ENCODE measurements around the gene FDXACB1.

Gene FDXACB1

GRCh38 chr11:111906680-111907079, 27.7 kb upstream of the FDXACB1 start:
- H3K4me2 ChIP-seq (ENCODE audit: low read depth, low read length, poor library complexity, severe bottlenecking), result no peak overlapping the region
- H3K9me3 ChIP-seq (ENCODE audit: insufficient read depth, low read length), result no peaks in the 10 kb centered on the region
- no peaks in the 10 kb centered on the region for H4K20me1 ChIP-seq (ENCODE audit: low read depth, low read length)
- no peaks in the 10 kb centered on the region for H3F3A ChIP-seq (ENCODE audit: insufficient read depth)
- no peak for TF ChIP-seq CTCF (IDR thresholded peaks at IDR 0.05; ENCODE audit: insufficient read depth, low read length, poor library complexity, severe bottlenecking)
- TF ChIP-seq EZH2phosphoT487 (conservative IDR thresholded peaks at IDR 0.05; ENCODE audit: low read length), result no peak
- no peak overlapping the region for H3K9ac ChIP-seq (ENCODE audit: low read length)
- H3K27ac ChIP-seq (ENCODE audit: low read depth, low read length), result no peak overlapping the region
- no peak overlapping the region for H3K4me3 ChIP-seq (ENCODE audit: insufficient read depth, low read length, poor library complexity, severe bottlenecking)
- H3K79me2 ChIP-seq (ENCODE audit: insufficient read depth, low read length), result no peaks in the 10 kb centered on the region
- no peaks in the 10 kb centered on the region for H3K9me2 ChIP-seq (replicated peaks; ENCODE audit: insufficient read depth, low read length)
- no peak overlapping the region for H2AFZ ChIP-seq (ENCODE audit: low read depth, low read length, severe bottlenecking)
- H3K27me3 ChIP-seq (ENCODE audit: low read length), result no peaks in the 10 kb centered on the region
- H3K36me3 ChIP-seq (ENCODE audit: low read length), result no peaks in the 10 kb centered on the region

- TF ChIP-seq CTCF (IDR thresholded peaks at IDR 0.05; ENCODE audit: insufficient read depth, low read length, poor library complexity, severe bottlenecking) (no peak), EZH2phosphoT487 (conservative IDR thresholded peaks at IDR 0.05; ENCODE audit: low read length) (no peak)
- H3K4me2 ChIP-seq (ENCODE audit: low read depth, low read length, poor library complexity, severe bottlenecking), result no peak overlapping the region
- H3K27me3 ChIP-seq (ENCODE audit: low read length), result no peaks in the 10 kb centered on the region
- no peaks in the 10 kb centered on the region for H3K36me3 ChIP-seq (ENCODE audit: low read length)
- H3K27ac ChIP-seq (ENCODE audit: low read depth, low read length), result no peak overlapping the region
- no peaks in the 10 kb centered on the region for H3K9me2 ChIP-seq (replicated peaks; ENCODE audit: insufficient read depth, low read length)
- no peak overlapping the region for H3K9ac ChIP-seq (ENCODE audit: low read length)
- H3K9me3 ChIP-seq (ENCODE audit: insufficient read depth, low read length), result no peaks in the 10 kb centered on the region
- H4K20me1 ChIP-seq (ENCODE audit: low read depth, low read length), result no peaks in the 10 kb centered on the region
- no peaks in the 10 kb centered on the region for H3K79me2 ChIP-seq (ENCODE audit: insufficient read depth, low read length)
- H2AFZ ChIP-seq (ENCODE audit: low read depth, low read length, severe bottlenecking), result no peak overlapping the region
- no peak overlapping the region for H3K4me3 ChIP-seq (ENCODE audit: insufficient read depth, low read length, poor library complexity, severe bottlenecking)
- no peaks in the 10 kb centered on the region for H3F3A ChIP-seq (ENCODE audit: insufficient read depth)
These were observed 26.4 kb upstream of the FDXACB1 start for GRCh38 chr11:111905411-111905810.

GRCh38 chr11:111886844-111887243, 7.9 kb upstream of the FDXACB1 start:
- Histone ChIP-seq H3K4me2 (ENCODE audit: low read depth, low read length, poor library complexity, severe bottlenecking) (no peak overlapping the region), H3K27ac (ENCODE audit: low read depth, low read length) (no peak overlapping the region), H2AFZ (ENCODE audit: low read depth, low read length, severe bottlenecking) (no peak overlapping the region), H4K20me1 (ENCODE audit: low read depth, low read length) (no peaks in the 10 kb centered on the region), H3K4me3 (ENCODE audit: insufficient read depth, low read length, poor library complexity, severe bottlenecking) (no peak overlapping the region), H3K27me3 (ENCODE audit: low read length) (no peaks in the 10 kb centered on the region), H3K36me3 (ENCODE audit: low read length) (no peaks in the 10 kb centered on the region), H3F3A (ENCODE audit: insufficient read depth) (no peaks in the 10 kb centered on the region), H3K9me3 (ENCODE audit: insufficient read depth, low read length) (no peaks in the 10 kb centered on the region), H3K9ac (ENCODE audit: low read length) (no peak overlapping the region), H3K9me2 (replicated peaks; ENCODE audit: insufficient read depth, low read length) (no peaks in the 10 kb centered on the region), H3K79me2 (ENCODE audit: insufficient read depth, low read length) (no peaks in the 10 kb centered on the region)
- TF ChIP-seq CTCF (IDR thresholded peaks at IDR 0.05; ENCODE audit: insufficient read depth, low read length, poor library complexity, severe bottlenecking), result no peak
- TF ChIP-seq EZH2phosphoT487 (conservative IDR thresholded peaks at IDR 0.05; ENCODE audit: low read length), result no peak
